ENCODE measurements around the gene OSTM1.
"Not testable (repeated sequence)": the region's sequence is repeated elsewhere in the genome, so short reads cannot be mapped to it uniquely, and the experiment has no call there.

OSTM1 gene

GRCh38 chr6:108016283-108016682 is 58.3 kb downstream of the OSTM1 start:
- DNase-seq = not testable (repeated sequence)

DNA sequence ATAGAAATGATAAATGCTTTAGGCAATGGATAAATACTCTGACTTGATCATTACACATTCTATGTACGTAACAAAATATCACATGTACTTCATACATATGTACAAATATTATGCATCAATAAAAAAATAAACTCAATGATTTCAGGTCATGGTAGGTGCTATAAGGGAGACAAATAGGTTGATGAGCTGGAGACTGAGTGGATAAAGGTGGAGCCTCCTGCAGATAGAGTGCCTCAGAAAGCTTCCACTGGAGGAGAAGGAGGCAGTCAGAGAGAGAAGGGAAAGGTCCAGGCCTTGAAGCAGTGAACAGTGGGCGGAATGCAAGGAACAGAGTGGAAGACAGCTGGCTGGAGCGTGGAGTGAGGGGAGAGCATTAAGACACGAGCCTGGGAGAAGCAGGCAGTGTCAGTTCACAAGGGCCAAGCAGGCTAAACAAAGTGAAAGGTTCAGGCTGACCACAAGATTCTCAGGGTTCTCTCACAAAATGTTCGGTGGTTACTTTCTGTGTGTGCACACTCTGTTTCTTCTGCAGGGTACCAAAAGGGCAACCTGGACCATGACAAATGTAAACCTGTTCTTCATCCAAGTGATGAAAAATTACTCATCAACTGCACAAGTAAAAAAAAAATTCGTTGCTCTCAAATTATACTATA is 60.6 kb downstream of the OSTM1 start:
- no peak for DNase-seq

DNA sequence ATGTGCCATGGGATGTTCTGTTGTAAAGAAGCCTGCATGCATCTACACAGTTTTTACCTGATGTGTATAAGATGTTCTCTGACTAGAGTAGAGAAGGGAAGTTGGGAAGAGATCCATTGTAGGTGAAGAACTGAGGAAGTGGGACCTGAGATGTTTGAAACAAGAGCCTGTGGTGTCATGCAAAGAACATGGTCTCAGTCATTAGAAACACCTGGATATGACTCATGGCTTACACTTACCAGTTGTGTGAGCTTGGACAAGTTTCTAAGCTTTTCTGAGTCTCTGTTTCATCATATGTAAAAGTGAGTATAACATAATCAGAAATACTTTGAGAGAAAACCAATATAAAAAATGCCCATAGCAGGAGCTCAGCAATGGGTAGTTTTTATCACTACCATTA is 64.6 kb downstream of the OSTM1 start:
- no peak for DNase-seq

DNA sequence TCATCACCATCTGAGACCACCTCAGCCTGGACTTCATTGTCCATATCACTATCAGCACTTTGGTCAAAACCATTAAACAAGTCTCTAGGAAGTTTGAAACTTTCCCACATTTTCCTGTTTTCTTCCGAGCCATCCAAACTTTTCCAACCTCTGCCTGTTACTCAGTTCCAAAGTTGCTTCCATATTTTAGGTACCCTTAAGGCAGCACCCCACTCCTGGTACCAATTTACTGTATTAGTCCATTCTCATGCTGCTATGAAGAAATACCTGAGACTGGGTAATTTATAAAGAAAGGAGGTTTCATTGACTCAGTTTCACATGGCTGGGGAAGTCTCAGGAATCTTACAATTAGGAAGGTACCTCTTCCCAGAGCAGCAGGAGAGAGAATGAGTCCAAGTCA is 65.3 kb downstream of the OSTM1 start:
- not testable (repeated sequence) for DNase-seq

GRCh38 chr6:108008363-108008762 is 66.2 kb downstream of the OSTM1 start:
- DNase-seq = no peak

- DNase-seq = no peak
Observed at GRCh38 chr6:108005961-108006360, 68.6 kb downstream of the OSTM1 start.

- DNase-seq = no peak
Observed at GRCh38 chr6:108004861-108005260, 69.7 kb downstream of the OSTM1 start.

DNA sequence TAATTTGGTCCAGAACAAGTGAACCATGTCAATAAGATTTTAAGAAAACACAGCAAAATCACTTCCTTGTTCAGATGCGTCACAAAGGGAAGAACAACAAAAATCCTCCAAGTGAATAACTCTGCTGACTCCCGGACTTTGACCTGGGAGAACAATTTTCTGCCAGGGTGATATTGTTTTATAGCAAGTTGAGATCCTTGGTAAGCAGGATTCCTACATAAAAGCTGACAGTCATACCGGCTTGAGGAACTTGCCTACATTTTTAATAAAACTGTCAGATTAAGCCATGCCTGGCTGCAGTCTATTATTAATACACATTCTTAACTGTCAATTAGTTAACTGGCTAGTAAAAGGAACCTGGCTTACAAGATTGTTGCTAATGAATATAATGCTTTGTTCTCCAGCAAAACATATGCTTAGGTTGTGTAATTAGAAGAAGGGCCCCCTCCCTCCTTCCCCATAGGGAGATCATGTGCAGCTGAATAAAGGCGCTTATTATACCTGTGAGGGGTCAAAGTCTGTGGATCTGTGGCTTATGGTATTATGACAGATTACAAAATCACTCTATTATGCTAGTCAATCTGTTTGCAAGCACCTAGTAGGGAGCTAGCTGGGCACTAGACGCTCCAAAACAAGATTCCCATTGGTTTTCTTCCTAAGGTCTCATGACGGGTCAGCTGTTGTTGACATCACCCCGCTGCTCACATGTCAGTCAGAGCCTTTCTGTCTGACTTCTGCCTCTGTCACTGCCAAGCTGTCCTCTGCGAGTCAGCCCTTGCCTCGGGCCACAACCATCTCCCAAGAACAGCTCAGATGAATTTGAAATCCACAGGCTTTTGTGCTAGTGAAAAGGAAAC is 71.9 kb downstream of the OSTM1 start:
- peak; percentile 22 for DNase-seq

DNA sequence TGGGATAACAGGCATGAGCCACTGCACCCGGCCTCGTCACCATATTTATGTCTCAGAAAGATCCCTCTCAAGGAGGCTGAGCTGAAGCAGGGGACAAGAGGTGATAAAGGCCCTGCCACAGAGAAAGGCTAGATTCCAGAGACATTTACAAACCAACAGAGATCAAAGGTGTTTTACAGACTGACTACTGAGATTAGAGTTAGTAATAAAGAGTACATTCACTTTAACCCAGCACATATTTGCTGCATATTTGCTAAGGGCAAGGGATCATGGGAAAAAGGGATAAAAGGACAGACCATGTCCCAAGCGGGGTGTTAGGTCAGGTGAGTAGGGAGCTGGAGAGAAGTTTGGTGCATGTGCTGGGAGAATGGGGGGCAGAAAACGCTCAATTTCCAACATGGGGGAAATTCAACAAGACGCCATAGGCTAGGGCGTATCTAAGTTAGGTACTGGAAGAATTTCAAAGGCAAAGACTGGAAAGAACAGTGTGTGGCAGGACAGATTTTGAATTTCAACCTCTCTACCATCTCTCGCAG is 72.8 kb downstream of the OSTM1 start:
- no peak for DNase-seq

DNA sequence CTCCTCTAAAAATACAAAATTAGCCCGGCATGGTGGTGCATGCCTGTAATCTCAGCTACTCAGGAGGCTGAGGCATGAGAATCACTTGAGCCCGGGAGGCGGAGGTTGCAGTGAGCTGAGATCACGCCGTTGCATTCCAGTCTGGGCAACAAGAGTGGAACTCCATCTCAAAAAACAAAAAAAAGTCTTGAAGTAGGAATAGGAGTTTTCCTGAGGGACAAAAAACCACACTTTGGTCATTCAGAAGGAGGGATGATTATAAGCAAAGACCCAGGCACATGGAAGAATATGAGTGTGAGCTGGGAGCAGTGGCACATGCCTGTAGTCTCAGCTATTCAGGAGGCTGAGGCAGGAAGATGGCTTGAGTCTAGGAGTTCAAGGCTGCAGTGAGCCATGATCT is 74.3 kb downstream of the OSTM1 start:
- not testable (repeated sequence) for DNase-seq

- DNase-seq = no peak
Observed at GRCh38 chr6:107999341-107999740, 75.2 kb downstream of the OSTM1 start.

DNA sequence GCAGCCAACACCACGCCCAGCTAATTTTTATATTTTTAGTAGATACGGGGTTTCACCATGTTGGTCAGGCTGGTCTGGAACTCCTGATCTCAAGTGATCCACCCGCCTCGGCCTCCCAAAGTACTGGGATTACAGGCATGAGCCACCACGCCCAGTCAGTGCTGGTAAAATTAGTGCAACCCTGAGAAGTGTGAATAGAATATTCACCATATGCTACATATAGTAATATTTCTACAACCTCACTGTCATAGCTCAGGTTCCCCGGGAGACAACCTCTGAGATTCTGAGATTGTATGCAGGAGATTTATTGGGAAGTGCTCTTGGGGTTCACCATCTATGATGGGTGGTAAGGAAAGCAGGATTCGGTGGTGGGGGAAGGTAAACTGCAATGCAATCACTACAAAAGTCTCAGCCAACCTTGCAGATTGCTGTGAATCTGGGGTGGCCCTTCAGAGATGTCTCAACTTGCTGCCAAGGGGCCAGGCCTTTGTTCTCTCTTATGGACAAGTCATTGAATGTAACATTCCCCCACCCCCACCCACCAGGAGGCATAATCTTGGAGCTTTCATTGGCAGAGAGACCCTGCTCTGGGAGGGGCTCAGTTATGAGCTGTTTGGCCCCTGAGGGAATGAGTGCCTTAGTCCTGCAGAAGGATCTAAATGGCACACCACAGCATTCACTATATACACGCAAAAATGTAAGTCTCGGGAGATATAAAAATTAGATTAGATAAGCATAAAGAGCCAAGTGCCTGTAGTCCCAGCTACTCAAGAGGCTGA is 82.6 kb downstream of the OSTM1 start:
- no peak for DNase-seq
